GM12875 (cell line): ENCODE data around the gene SMARCA4.

ENCODE experiments used
- H3K4me3 ChIP-seq: one replicate; pipeline ENCODE4 v1.5.1; 2011; ENCODE audit warnings: low read depth, low read length, control low read depth
- TF ChIP-seq, protein P1 (sequence below): IDR thresholded peaks from 2 replicates; pipeline ENCODE4 v1.5.1; 2011; ENCODE audit warnings: low read depth, mild to moderate bottlenecking, control low read depth, inconsistent platforms, low read length, moderate library complexity, borderline replicate concordance; ENCODE audit not compliant: insufficient read depth

SMARCA4 gene

DNA sequence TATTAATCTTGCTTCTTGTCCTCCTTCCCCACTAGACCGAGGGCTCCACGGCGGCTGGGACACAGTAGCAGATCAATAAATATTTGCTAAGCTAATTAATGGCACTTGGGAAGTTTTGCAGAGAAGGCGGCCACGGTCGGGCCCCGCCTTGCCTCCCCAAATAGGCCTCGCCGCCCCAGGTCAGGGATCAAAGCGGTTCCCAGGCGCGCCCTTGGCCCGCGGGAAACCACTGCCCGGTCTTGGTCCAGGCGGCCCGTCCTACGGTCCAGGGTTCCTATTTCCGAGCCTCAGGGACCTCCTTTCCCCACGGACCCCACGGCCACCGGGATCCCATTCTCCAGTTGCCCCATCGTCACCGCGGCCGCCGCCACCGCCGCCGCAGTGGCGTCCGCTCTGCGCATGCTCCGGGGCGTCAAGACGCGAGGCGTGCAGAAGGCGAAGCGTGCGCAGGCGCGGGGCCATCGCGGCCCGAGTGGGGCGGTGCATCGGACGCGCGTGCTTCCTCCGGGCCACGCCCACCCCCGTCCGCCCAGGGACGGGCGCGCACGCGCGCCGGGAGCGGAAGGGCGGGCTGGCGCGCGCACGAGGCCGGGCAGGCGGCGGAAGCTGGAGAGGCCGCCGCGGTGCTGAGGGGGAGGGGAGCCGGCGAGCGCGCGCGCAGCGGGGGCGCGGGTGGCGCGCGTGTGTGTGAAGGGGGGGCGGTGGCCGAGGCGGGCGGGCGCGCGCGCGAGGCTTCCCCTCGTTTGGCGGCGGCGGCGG, at the start of gene SMARCA4:
SMARCA4 (plus strand) TSS at position 717 of the 759 bp plus-strand sequence. CDS start 23,122 bp downstream, outside the sequence.
- peak within 1 kb of the TSS; percentile 89 for H3K4me3 ChIP-seq
- TF ChIP-seq, protein P1, sequence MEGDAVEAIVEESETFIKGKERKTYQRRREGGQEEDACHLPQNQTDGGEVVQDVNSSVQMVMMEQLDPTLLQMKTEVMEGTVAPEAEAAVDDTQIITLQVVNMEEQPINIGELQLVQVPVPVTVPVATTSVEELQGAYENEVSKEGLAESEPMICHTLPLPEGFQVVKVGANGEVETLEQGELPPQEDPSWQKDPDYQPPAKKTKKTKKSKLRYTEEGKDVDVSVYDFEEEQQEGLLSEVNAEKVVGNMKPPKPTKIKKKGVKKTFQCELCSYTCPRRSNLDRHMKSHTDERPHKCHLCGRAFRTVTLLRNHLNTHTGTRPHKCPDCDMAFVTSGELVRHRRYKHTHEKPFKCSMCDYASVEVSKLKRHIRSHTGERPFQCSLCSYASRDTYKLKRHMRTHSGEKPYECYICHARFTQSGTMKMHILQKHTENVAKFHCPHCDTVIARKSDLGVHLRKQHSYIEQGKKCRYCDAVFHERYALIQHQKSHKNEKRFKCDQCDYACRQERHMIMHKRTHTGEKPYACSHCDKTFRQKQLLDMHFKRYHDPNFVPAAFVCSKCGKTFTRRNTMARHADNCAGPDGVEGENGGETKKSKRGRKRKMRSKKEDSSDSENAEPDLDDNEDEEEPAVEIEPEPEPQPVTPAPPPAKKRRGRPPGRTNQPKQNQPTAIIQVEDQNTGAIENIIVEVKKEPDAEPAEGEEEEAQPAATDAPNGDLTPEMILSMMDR: no peak

DNA sequence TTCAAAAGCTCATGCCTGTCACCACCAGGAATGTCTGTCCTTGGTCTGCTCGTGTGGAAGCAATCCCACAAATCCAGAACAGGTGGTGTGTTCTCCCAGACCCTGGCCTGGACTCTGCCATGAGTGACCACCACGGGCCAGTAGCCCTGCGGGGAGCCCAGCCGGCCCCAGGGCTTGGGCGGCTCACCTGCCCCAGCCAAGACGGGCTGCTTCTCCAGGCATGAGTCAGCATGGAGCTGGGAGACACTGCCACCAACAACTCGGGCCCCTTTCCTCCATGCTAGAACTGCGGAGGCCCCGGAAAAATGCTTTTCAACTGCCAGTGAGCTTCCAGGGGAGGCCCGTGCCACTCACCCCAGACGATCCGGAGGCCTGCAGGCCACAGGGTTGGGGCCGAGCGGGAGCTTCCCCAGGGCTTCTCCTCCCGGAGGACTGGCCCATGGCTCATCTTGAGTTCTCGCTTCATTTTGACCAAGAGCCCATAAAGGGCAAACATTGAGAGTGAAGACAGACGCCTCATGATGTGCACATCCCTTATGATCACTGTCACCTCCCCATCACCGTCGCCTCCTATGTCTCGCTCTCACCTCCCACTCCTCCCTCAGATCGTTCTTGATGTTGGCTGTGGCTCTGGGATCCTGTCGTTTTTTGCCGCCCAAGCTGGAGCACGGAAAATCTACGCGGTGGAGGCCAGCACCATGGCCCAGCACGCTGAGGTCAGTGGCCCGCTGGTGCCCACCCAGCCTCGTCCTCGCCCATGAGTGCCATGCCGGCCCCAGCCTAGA, 49.1 kb upstream of the SMARCA4 start:
- TF ChIP-seq, protein P1: no peak
- H3K4me3 ChIP-seq: no peak overlapping the region

DNA sequence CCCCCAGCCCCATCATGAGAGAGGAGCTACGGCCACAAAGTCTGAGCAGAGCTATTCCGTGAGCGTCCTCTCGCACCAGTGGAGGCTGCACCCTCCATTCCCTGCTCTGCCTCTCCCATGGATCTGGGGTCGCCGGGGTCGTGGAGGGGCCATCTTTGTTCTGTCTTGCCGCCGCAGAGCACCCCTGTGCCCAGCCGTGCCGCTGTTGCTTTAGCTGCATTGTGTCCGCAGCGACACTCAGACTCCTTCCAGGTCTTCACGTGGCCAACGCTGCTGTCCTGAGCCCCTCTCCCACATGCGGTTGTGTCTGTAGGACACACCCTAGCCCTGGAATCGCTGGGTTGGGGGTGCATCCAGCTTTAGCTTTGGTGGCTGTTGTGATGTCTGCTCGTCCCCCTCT, 48.2 kb upstream of the SMARCA4 start:
- H3K4me3 ChIP-seq: no peak overlapping the region
- TF ChIP-seq, protein P1: no peak

DNA sequence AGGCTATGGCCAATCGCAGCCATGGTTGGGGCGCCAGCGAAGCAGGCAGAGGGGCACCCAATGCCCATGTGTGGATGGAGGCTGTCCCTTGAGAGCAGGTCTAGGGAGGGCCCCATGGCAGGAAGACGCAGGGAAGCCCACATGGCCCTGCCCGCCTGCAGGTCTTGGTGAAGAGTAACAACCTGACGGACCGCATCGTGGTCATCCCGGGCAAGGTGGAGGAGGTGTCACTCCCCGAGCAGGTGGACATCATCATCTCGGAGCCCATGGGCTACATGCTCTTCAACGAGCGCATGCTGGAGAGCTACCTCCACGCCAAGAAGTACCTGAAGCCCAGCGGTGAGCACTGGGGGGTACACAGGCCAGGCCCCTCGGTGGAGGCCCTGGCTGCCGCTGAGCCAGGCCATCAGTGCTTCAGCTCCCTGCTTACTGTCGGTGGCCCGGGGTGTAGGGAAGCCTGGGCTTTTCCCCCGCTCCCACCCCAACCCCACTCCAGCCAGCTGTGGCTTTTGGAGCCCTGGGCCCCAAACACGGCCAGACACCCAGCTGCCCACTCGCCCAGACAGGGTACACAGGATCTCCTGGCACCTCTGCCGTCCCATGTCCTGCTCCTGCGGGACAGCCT, 47.0 kb upstream of the SMARCA4 start:
- TF ChIP-seq, protein P1: no peak
- no peak overlapping the region for H3K4me3 ChIP-seq

DNA sequence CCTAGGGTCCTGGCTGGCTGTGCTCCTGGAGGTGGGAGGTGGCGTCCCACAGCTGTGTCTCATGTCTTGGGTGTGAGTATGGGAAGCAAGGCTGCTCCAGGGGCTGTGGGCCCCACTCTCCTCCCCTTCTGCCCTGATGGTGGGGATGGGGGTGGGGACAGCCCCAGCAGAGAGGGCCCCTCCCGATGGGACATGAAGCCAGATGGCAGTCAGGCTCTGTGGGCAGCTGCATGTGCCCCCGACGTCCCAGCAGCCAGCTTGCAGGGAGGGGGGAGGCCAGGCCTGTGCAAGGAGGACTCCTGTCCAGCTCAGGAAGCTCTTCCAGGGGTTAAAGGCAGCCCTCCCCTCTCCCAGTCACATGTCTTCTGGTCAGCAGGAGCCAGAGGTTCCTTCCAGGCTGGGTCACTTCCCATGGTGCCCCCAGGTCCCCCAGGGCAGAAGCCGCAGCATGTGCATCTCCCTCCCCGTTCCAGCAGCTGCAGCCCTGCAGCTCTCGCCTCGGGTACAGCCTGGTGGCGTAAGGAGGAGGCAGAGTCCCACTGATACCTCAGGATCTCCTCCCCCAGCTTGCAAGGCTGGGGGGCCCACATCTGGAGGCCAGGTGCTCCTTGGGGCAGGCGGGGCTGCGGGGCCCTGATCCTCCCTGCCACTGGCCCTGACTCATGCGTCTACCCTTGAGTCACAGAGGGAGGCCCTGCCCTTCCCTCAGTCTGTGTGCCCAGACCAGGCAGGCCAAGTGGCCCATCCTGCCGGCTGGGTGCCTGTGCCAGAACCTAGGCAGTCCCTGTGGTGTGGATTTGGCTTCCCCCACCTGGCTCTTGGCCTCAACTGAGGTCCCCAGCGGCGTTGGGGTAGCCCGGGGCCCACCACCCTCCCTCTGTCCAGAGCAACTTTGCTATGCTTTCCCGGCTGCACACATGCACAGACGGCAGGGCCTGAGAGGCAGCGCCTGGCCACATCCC, 45.4 kb upstream of the SMARCA4 start:
- TF ChIP-seq, protein P1: no peak
- H3K4me3 ChIP-seq: no peak overlapping the region

DNA sequence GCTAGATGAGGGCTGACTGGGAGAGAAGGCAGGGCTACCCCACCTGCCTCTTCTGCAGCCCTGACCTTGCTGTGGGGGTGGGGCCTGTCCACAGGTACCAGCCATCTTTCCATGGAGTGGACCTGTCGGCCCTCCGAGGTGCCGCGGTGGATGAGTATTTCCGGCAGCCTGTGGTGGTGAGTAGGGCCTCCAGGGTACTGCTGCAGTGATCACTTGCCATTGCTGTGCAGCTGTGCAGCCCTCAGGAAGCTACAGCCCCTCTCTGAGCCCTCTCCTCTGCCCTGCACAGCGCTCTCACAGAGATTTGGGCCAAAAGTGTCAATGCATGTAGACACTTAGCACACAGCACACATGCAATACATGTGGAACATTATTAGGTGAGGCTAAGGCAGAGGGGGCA, 44.2 kb upstream of the SMARCA4 start:
- no peak overlapping the region for H3K4me3 ChIP-seq
- TF ChIP-seq, protein P1: no peak
